Gastrocnemius medialis (tissue), 4 donors: Measurements from ENCODE around the gene MAVS. TPM values are rescaled to one million over a fixed set of nuclear protein-coding genes. Genes with fewer than 3 reads are reported as not detected.

Experiments used
- ATAC-seq, 2 donors: fragments of 150-250 bp; one replicate each; pipeline ENCODE4 v1.9.1; 2016
- DNase-seq, 2 donors: peaks; one replicate each; pipeline ENCODE4 v3.0.0-alpha.2; 2019
- H3K27ac ChIP-seq, 4 donors: fragments of 200-600 bp; sonication (generic); 1 replicate in 1 of 4; 2 replicates in 3 of 4; pipeline ENCODE4 v1.5.1; 2016 to 2018; ENCODE audit warnings: mild to moderate bottlenecking in 2 of 4, moderate library complexity in 1 of 4
- H3K27me3 ChIP-seq, 3 donors: fragments of 200-600 bp; sonication (generic) in 2 of 3; 1 replicate in 1 of 3; 2 replicates in 2 of 3; pipeline versions ENCODE4 v1.5.1 to v1.6.0; 2016 to 2019; ENCODE audit warnings: mild to moderate bottlenecking in 1 of 3, moderate library complexity in 1 of 3
- H3K36me3 ChIP-seq, 2 donors: fragments of 200-600 bp; sonication (generic) in 1 of 2; one replicate each; pipeline ENCODE4 v1.5.1; 2017 to 2018
- H3K4me1 ChIP-seq, 2 donors: fragments of 200-600 bp; sonication (generic) in 1 of 2; one replicate each; pipeline ENCODE4 v1.5.1; 2016 to 2017; ENCODE audit warnings: mild to moderate bottlenecking in 2 of 2
- H3K4me3 ChIP-seq, 4 donors: fragments of 200-600 bp; sonication (generic) in 3 of 4; 1 replicate in 1 of 4; 2 replicates in 3 of 4; pipeline ENCODE4 v1.5.1; 2016 to 2019; ENCODE audit warnings: mild to moderate bottlenecking in 2 of 4
- H3K9me3 ChIP-seq, 3 donors: fragments of 200-600 bp; sonication (generic) in 2 of 3; 1 replicate in 1 of 3; 2 replicates in 2 of 3; pipeline ENCODE4 v1.5.1; 2016 to 2019
- POLR2A ChIP-seq, 2 donors: fragments of 450-650 bp; IDR thresholded peaks; one replicate each; pipeline ENCODE4 v1.6.1; 2017; ENCODE audit warnings: antibody characterized with exemption in 2 of 2, mild to moderate bottlenecking in 2 of 2, moderate library complexity in 2 of 2
- in situ Hi-C, 4 donors: fragments of 200-750 bp; cut with MboI; loops; one replicate each; pipeline versions ENCODE4 v1.15.0 to v1.8.0; 2017; ENCODE audit warnings: low sequenced_read_pairs in 4 of 4
- intact Hi-C: fragments of 100-400 bp; cut with DNase I; formaldehyde crosslinking; loops from one replicate; pipeline ENCODE4 v1.15.1; 2023; ENCODE audit warnings: low total_unique reads
- total RNA-seq, 4 donors: library from RNA; depleted of rRNA; stranded (reverse); fragments of >200 nt; gene quantifications; one replicate each; pipeline versions ENCODE4 v1.1.0 to v1.2.3, GENCODE V29; 2016
- TF ChIP-seq, protein P1 (sequence below), 5 experiments: fragments of 450-650 bp in 3 of 5; fragments of 200-600 bp in 2 of 5; sonication (generic) in 2 of 5; IDR thresholded peaks in 4 of 5; conservative IDR thresholded peaks in 1 of 5; 1 replicate in 4 of 5; 2 replicates in 1 of 5; pipeline ENCODE4 v1.5.1; 2016 to 2019; ENCODE audit warnings: antibody characterized with exemption in 5 of 5, mild to moderate bottlenecking in 3 of 5, moderate library complexity in 3 of 5

MAVS gene
- total RNA-seq, 4 donors from 2014 or later = 37.9 to 64.5 (median 44.4) TPM

DNA sequence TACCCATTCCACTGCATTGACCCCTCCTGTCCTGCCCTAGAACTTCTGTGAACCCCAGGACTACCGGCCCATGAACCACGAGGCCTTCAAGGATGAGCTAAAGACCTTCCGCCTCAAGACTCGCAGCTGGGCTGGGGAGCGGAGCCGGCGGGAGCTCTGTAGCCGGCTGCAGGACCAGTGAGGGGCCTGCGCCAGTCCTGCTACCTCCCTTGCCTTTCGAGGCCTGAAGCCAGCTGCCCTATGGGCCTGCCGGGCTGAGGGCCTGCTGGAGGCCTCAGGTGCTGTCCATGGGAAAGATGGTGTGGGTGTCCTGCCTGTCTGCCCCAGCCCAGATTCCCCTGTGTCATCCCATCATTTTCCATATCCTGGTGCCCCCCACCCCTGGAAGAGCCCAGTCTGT is 41.9 kb upstream of the MAVS start:
- ATAC-seq (no peak), DNase-seq (no peak)
- H3K9me3 ChIP-seq = no peaks in the 10 kb centered on the region
- intact Hi-C loops = no loop called here
- in situ Hi-C loops = no loop called here
- H3K4me3 ChIP-seq = no peak overlapping the region
- peaks cover 19 to 29% of the 10 kb centered on the region in 2 donors for H3K4me1 ChIP-seq
- H3K36me3 ChIP-seq = no peaks in the 10 kb centered on the region
- peak overlapping the region in 2 of 4 donors; percentile 81 to 85 for H3K27ac ChIP-seq
- no peak for TF ChIP-seq POLR2A (IDR thresholded peaks at IDR 0.05)
- TF ChIP-seq, protein P1, sequence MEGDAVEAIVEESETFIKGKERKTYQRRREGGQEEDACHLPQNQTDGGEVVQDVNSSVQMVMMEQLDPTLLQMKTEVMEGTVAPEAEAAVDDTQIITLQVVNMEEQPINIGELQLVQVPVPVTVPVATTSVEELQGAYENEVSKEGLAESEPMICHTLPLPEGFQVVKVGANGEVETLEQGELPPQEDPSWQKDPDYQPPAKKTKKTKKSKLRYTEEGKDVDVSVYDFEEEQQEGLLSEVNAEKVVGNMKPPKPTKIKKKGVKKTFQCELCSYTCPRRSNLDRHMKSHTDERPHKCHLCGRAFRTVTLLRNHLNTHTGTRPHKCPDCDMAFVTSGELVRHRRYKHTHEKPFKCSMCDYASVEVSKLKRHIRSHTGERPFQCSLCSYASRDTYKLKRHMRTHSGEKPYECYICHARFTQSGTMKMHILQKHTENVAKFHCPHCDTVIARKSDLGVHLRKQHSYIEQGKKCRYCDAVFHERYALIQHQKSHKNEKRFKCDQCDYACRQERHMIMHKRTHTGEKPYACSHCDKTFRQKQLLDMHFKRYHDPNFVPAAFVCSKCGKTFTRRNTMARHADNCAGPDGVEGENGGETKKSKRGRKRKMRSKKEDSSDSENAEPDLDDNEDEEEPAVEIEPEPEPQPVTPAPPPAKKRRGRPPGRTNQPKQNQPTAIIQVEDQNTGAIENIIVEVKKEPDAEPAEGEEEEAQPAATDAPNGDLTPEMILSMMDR (IDR thresholded peaks at IDR 0.05 in 4 of 5, conservative IDR thresholded peaks at IDR 0.05 in 1 of 5) = no peak
- no peaks in the 10 kb centered on the region for H3K27me3 ChIP-seq

DNA sequence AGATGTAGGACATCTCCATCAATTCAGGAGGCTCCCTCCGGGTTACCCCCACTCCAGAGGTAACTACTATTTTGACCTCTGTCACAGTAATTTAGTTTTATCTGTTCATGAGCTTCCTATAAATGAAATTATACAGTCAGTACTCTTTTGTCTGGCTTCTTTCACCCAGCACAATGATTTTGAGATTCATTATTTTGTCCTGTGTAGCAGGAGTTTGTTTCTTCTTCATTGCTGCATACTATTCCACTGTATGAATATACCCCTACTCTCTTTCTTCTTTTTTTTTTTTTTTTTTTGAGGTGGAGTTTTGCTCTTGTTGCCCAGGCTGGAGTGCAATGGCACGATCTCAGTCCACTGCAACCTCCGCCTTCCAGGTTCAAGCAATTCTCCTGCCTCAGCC is 38.1 kb upstream of the MAVS start:
- TF ChIP-seq, protein P1 (IDR thresholded peaks at IDR 0.05 in 4 of 5, conservative IDR thresholded peaks at IDR 0.05 in 1 of 5) = no peak
- TF ChIP-seq POLR2A (IDR thresholded peaks at IDR 0.05) = no peak
- peak overlapping the region in 1 of 4 donors; percentile 12 for H3K4me3 ChIP-seq
- H3K36me3 ChIP-seq = no peaks in the 10 kb centered on the region
- in situ Hi-C loops = no loop called here
- intact Hi-C loops = no loop called here
- H3K4me1 ChIP-seq = peaks cover 31 to 48% of the 10 kb centered on the region in 2 donors
- no peaks in the 10 kb centered on the region for H3K9me3 ChIP-seq
- H3K27me3 ChIP-seq = no peaks in the 10 kb centered on the region
- no peak for DNase-seq
- H3K27ac ChIP-seq = peak overlapping the region; percentile 80 to 91 (median 83)
- ATAC-seq = no peak

DNA sequence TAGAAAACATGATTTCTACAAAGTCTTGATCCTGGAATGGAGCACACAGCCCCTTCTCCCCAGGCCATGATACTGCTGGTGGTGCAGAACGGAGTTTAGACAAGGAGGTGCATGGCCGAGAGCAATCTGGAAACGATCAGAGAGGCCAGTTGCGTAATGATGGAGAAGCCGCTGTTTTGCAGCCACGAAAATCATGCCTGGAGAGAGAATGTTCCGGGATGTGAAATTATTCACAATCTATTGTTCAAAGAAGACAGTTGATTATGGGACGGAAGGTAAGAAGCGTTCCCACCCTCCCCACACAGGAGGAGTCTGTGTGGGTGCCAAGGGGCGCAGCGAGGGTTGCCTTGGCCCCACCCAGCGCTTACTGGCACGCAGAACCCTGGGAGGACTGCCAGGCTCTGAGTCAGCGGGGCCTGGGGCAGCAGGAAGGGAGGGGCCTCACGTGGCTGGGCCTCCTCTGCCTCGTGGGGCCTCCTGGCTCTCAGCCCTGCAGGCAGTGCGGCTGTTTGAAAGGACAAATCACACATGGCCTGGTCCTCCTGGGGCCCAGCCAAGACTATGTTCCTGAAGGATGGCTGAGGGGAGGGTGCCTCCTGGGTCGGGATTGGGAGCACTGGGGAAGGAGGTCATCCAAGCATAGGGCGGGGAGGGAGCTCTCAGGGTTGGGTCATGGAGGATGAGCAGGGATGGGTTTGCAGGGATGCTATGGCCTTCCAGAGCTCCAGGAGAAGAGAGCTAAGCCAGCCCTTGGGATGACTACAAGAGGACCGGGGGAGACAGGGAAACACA is 35.0 kb upstream of the MAVS start:
- peak overlapping the region; percentile 48 to 60 (median 54) for H3K4me3 ChIP-seq
- H3K9me3 ChIP-seq = no peaks in the 10 kb centered on the region
- peaks cover 22 to 35% of the 10 kb centered on the region in 2 donors for H3K4me1 ChIP-seq
- intact Hi-C loops = no loop called here
- no peaks in the 10 kb centered on the region for H3K27me3 ChIP-seq
- H3K27ac ChIP-seq = peak overlapping the region; percentile 84 to 96 (median 90)
- in situ Hi-C loops = no loop called here
- DNase-seq (peak; percentile 96 to 99), ATAC-seq (peak; percentile 87 to 91)
- no peaks in the 10 kb centered on the region for H3K36me3 ChIP-seq
- TF ChIP-seq, protein P1 (IDR thresholded peaks at IDR 0.05 in 4 of 5, conservative IDR thresholded peaks at IDR 0.05 in 1 of 5) = no peak
- peak; percentile 69 to 71 for TF ChIP-seq POLR2A (IDR thresholded peaks at IDR 0.05)

DNA sequence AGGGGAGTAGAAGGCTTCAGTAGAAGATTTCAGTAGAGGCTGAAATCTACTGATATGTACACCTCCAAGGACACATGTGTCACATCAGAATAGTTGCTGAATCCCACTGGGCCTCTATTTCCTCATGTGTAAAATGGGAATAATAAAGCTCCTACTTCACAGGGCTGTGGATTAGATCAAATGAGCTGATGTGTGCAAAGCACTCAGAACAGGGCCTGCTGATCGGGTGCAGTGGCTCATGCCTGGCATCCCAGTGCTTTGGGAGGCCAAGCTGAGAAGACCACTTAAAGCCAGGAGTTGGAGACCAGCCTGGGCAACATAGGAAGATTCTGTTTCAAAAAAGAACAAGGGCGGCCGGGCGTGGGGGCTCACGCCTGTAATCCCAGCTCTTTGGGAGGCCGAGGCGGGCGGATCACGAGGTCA is 34.4 kb upstream of the MAVS start:
- Histone ChIP-seq H3K4me1 (peaks cover 21 to 29% of the 10 kb centered on the region in 2 donors), H3K9me3 (no peaks in the 10 kb centered on the region), H3K36me3 (no peaks in the 10 kb centered on the region), H3K27me3 (no peaks in the 10 kb centered on the region), H3K27ac (peak overlapping the region; percentile 84 to 96 (median 90)), H3K4me3 (peak overlapping the region in 1 of 4 donors; percentile 48)
- intact Hi-C loops (no loop called here), in situ Hi-C loops (no loop called here)
- ATAC-seq = no peak
- no peak for TF ChIP-seq POLR2A (IDR thresholded peaks at IDR 0.05)
- TF ChIP-seq, protein P1 (IDR thresholded peaks at IDR 0.05 in 4 of 5, conservative IDR thresholded peaks at IDR 0.05 in 1 of 5) = no peak
- no peak for DNase-seq
